ENCODE results near the gene DNM3. TPM values are rescaled to one million over a fixed set of nuclear protein-coding genes. Genes with fewer than 3 reads are reported as not detected.

The DNM3 gene
- total and polyA plus RNA-seq, 2 donors (not counting 3 experiments of a cell fraction or from before 2014, with no cell fraction given) = 1.4 to 2.5 TPM

GRCh38 chr1:172041102-172041501, 199.8 kb downstream of the DNM3 start:
- no peak overlapping the region for H3K4me2 ChIP-seq (ENCODE audit: insufficient read depth, low read length)
- dilution Hi-C loops (cut with MboI; ENCODE audit: extremely low pct_ligation_motif_present, low sequenced_read_pairs) = no loop called here
- no peaks in the 10 kb centered on the region for H4K20me1 ChIP-seq (replicated peaks; ENCODE audit: control insufficient read depth, extremely low read depth, insufficient read depth, low read length)
- ChIA-PET POLR2A (interaction anchor here (0.6 kb wide), 1 partner anchor 289 kb away, joined by 3 read pairs; no protein-coding TSS in a partner anchor), CTCF (interaction anchor here (0.8 to 1.9 kb wide), 11 partner anchors 9 to 402 kb away, joined by 3 to 18 read pairs (median 3); no protein-coding TSS in a partner anchor)
- H3K9ac ChIP-seq (replicated peaks; ENCODE audit: extremely low read depth, insufficient read depth, low read length) = no peak overlapping the region
- H2AFZ ChIP-seq (ENCODE audit: low read depth, low read length) = no peak overlapping the region
- no peaks in the 10 kb centered on the region for H3K79me2 ChIP-seq (ENCODE audit: control insufficient read depth, insufficient read depth, low read length)
- no peaks in the 10 kb centered on the region for H3K9me3 ChIP-seq (replicated peaks; ENCODE audit: control insufficient read depth, insufficient read depth, low read length)
- peaks cover 14% of the 10 kb centered on the region for H3K4me1 ChIP-seq (ENCODE audit: control insufficient read depth, extremely low read depth, insufficient read depth, low read length)
- H3K9me1 ChIP-seq (replicated peaks; ENCODE audit: control insufficient read depth, extremely low read depth, insufficient read depth, low read length) = no peaks in the 10 kb centered on the region
- FAIRE-seq (no peak), DNase-seq (ENCODE audit: low read depth, low spot score) (no peak)
- peak overlapping the region; percentile 43 for H3K27ac ChIP-seq (ENCODE audit: insufficient read depth, low read depth, low read length)
- no TSS peak for BruUV-seq (replicated peaks)
- intact Hi-C loops (cut with micrococcal nuclease) = loop anchor here (1.0 to 5.0 kb wide), 6 partner anchors 38 to 386 kb away; no protein-coding TSS in a partner anchor
- no peaks in the 10 kb centered on the region for H3K36me3 ChIP-seq (ENCODE audit: control insufficient read depth in 2 of 2, extremely low read depth in 1 of 2, insufficient read depth in 2 of 2, low read length in 2 of 2)
- TF ChIP-seq JUN (IDR thresholded peaks at IDR 0.05; ENCODE audit: borderline replicate concordance, insufficient read depth, insufficient read length, low read depth) = no peak
- TF ChIP-seq FOS (IDR thresholded peaks at IDR 0.05; ENCODE audit: borderline replicate concordance, insufficient read depth, low read length) = no peak
- no peak for TF ChIP-seq GATA2 (IDR thresholded peaks at IDR 0.05; ENCODE audit: insufficient read depth, insufficient read length, low read depth, low read length)
- no peak overlapping the region for H3K4me3 ChIP-seq (replicated peaks in 1 of 3; ENCODE audit: insufficient read depth in 1 of 3, low read depth in 1 of 3, low read length in 3 of 3)
- H3K27me3 ChIP-seq (ENCODE audit: control insufficient read depth in 2 of 2, insufficient read depth in 2 of 2, low read length in 2 of 2) = no peaks in the 10 kb centered on the region

- DNase-seq (ENCODE audit: low read depth, low spot score) = peak; percentile 45
- H3K4me2 ChIP-seq (ENCODE audit: insufficient read depth, low read length) = peak overlapping the region; percentile 23
- H2AFZ ChIP-seq (ENCODE audit: low read depth, low read length) = no peak overlapping the region
- H3K27ac ChIP-seq (ENCODE audit: insufficient read depth, low read depth, low read length) = no peak overlapping the region
- peaks cover 14% of the 10 kb centered on the region for H3K4me1 ChIP-seq (ENCODE audit: control insufficient read depth, extremely low read depth, insufficient read depth, low read length)
- H3K27me3 ChIP-seq (ENCODE audit: control insufficient read depth in 2 of 2, insufficient read depth in 2 of 2, low read length in 2 of 2) = no peaks in the 10 kb centered on the region
- no TSS peak for BruUV-seq (replicated peaks)
- no peak overlapping the region for H3K9ac ChIP-seq (replicated peaks; ENCODE audit: extremely low read depth, insufficient read depth, low read length)
- ChIA-PET POLR2A (no interaction called here), CTCF (interaction anchor here (1.1 to 1.9 kb wide), 5 partner anchors 21 to 358 kb away, joined by 3 to 18 read pairs (median 4); no protein-coding TSS in a partner anchor)
- no peak for FAIRE-seq
- TF ChIP-seq POLR2AphosphoS5 (IDR thresholded peaks at IDR 0.05; ENCODE audit: insufficient read depth, low read depth, low read length) (no peak), MYC (IDR thresholded peaks at IDR 0.05; ENCODE audit: low read depth, low read length) (no peak), POLR2A (IDR thresholded peaks at IDR 0.05; ENCODE audit: low read depth, low read length) (no peak), CTCF (IDR thresholded peaks at IDR 0.05; ENCODE audit: extremely low read depth in 1 of 2, insufficient read depth in 1 of 2, low read depth in 1 of 2, low read length in 2 of 2) (peak; percentile 7 to 12), EZH2 (IDR thresholded peaks at IDR 0.05; ENCODE audit: borderline replicate concordance, low read depth, low read length, severe bottlenecking) (no peak), GATA2 (IDR thresholded peaks at IDR 0.05; ENCODE audit: insufficient read depth, insufficient read length, low read depth, low read length) (no peak), FOS (IDR thresholded peaks at IDR 0.05; ENCODE audit: borderline replicate concordance, insufficient read depth, low read length) (no peak)
- no peaks in the 10 kb centered on the region for H3K9me1 ChIP-seq (replicated peaks; ENCODE audit: control insufficient read depth, extremely low read depth, insufficient read depth, low read length)
- H3K9me3 ChIP-seq (replicated peaks; ENCODE audit: control insufficient read depth, insufficient read depth, low read length) = no peaks in the 10 kb centered on the region
- intact Hi-C loops (cut with micrococcal nuclease) (loop anchor here (1.0 to 5.0 kb wide), 6 partner anchors 39 to 386 kb away; no protein-coding TSS in a partner anchor), dilution Hi-C loops (cut with MboI; ENCODE audit: extremely low pct_ligation_motif_present, low sequenced_read_pairs) (no loop called here)
- no peak overlapping the region for H3K4me3 ChIP-seq (replicated peaks in 1 of 3; ENCODE audit: insufficient read depth in 1 of 3, low read depth in 1 of 3, low read length in 3 of 3)
- no peaks in the 10 kb centered on the region for H3K79me2 ChIP-seq (ENCODE audit: control insufficient read depth, insufficient read depth, low read length)
- H3K36me3 ChIP-seq (ENCODE audit: control insufficient read depth in 2 of 2, extremely low read depth in 1 of 2, insufficient read depth in 2 of 2, low read length in 2 of 2) = no peaks in the 10 kb centered on the region
- no peaks in the 10 kb centered on the region for H4K20me1 ChIP-seq (replicated peaks; ENCODE audit: control insufficient read depth, extremely low read depth, insufficient read depth, low read length)
These were observed 200.4 kb downstream of the DNM3 start for GRCh38 chr1:172041742-172042141.
